Retinal pigment epithelial cell (primary cell): Measurements from ENCODE around the gene MGST3.
"Not testable (repeated sequence)": the region's sequence is repeated elsewhere in the genome, so short reads cannot be mapped to it uniquely, and the experiment has no call there.

Source experiments
- DNase-seq: peaks from one replicate; pipeline ENCODE4 v3.0.0-alpha.2; 2010; ENCODE audit warnings: low read depth
- H3K4me3 ChIP-seq: 2 replicates; pipeline ENCODE4 v1.5.1; 2011; ENCODE audit warnings: mild to moderate bottlenecking, low read length, control low read depth, moderate library complexity
- TF ChIP-seq, protein P1 (sequence below): conservative IDR thresholded peaks from 2 replicates; pipeline ENCODE4 v1.5.1; 2011; ENCODE audit warnings: low read depth, low read length, control low read depth, inconsistent platforms

Gene MGST3

GRCh38 chr1:165597883-165598675 lies 33.0 kb upstream of the MGST3 start:
- DNase-seq, result peak; percentile 94
- H3K4me3 ChIP-seq, result peak overlapping the region; percentile 65
- TF ChIP-seq, protein P1, sequence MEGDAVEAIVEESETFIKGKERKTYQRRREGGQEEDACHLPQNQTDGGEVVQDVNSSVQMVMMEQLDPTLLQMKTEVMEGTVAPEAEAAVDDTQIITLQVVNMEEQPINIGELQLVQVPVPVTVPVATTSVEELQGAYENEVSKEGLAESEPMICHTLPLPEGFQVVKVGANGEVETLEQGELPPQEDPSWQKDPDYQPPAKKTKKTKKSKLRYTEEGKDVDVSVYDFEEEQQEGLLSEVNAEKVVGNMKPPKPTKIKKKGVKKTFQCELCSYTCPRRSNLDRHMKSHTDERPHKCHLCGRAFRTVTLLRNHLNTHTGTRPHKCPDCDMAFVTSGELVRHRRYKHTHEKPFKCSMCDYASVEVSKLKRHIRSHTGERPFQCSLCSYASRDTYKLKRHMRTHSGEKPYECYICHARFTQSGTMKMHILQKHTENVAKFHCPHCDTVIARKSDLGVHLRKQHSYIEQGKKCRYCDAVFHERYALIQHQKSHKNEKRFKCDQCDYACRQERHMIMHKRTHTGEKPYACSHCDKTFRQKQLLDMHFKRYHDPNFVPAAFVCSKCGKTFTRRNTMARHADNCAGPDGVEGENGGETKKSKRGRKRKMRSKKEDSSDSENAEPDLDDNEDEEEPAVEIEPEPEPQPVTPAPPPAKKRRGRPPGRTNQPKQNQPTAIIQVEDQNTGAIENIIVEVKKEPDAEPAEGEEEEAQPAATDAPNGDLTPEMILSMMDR, result no peak

DNA sequence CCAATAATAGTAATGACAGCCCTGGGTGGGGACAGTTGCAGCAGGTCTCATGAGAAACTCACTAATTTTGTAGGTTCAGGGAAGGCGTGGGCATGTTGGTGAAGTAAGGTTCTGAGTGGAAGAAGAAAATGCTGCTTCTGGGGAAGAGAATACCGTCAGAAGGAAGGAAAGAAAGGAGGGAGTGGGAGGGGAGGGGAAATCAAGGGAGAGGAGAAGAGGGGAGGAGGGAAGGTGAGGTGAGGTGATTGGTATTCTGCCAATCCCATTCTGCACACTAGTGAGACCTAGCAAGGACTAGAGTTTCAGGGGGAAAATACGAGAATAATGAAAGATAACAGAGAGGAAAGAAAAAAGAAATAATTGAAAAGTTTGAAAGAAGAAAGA lies 32.4 kb upstream of the MGST3 start:
- DNase-seq, result no peak
- H3K4me3 ChIP-seq, result peak overlapping the region; percentile 65
- TF ChIP-seq, protein P1, result no peak

DNA sequence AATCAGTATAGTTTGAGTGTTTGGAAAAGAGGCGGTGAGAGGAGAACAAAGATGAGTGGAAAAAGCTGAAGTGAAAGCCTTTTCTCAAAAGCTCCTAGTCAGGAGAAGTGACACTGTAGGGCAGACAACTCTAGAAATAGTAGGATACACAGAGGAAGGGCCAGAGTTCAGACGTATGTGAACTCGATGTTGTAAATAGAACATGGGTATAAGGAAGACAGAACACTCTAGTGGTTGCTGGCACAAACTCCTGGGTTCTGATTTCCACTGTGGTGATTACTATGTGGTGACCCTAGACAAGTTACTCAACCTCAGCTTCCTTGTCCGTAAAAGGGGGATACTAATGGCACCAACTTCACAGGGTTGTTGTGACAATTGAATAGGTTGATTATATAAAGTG lies 30.2 kb upstream of the MGST3 start:
- TF ChIP-seq, protein P1, result no peak
- no peak for DNase-seq
- no peak overlapping the region for H3K4me3 ChIP-seq

DNA sequence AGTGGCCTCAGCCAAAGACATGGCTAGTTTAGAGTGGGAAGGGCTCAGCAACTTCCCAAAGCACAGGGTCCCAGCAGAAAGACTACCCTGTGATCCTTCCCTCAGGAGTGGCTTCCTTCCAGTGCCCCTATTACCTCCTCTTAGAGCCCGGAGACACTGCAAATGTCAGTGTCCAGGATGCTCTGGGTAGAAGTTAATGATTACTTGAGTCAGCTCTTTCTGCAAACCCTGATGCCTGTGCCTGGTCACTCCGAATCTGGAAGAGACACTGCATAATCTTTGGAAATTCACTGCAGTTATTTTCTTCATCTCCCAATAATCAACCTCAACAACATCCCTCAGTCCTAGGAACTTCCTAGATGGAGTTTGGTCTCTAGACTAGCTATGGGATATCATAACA lies 27.2 kb upstream of the MGST3 start:
- no peak for DNase-seq
- TF ChIP-seq, protein P1, result no peak
- H3K4me3 ChIP-seq, result no peak overlapping the region

- DNase-seq, result no peak
- TF ChIP-seq, protein P1, result no peak
- H3K4me3 ChIP-seq, result no peak overlapping the region
Observed at GRCh38 chr1:165605246-165605645, 25.8 kb upstream of the MGST3 start.

DNA sequence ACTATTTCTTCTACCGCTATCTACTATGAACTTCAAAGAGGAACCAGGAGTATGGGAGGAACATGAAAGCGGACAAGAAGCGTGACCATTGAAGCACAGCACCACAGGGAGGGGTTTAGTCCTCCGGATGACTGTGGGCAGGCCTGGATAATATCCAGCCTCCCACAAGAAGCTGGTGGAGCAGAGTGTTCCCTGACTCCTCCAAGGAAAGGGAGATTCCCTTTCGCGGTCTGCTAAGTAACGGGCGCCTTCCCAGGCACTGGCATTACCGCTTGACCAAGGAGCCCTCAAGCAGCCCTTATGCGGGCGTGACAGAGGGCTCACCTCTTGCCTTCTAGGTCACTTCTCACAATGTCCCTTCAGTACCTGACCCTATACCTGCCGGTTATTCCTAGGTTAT lies 24.4 kb upstream of the MGST3 start:
- not testable (repeated sequence) for H3K4me3 ChIP-seq, DNase-seq

- TF ChIP-seq, protein P1, result no peak
- no peak for DNase-seq
- no peak overlapping the region for H3K4me3 ChIP-seq
Observed at GRCh38 chr1:165610866-165611265, 20.2 kb upstream of the MGST3 start.

- DNase-seq, result no peak
- no peak overlapping the region for H3K4me3 ChIP-seq
- TF ChIP-seq, protein P1, result no peak
Observed at GRCh38 chr1:165612062-165612461, 19.0 kb upstream of the MGST3 start.
